IMR-90 (cell line): ENCODE measurements around the gene RAVER2. TPM values are rescaled to one million over a fixed set of nuclear protein-coding genes. Genes with fewer than 3 reads are reported as not detected.
A peak's percentile ranks its signal among the peaks of the same experiment; 100 is the strongest.

Source experiments
- ATAC-seq: fragments of 200-7000 bp; cut with Tn5 transposase; 2 replicates; pipeline ENCODE4 v1.9.1; 2020; ENCODE audit warnings: low read depth, mild to moderate bottlenecking, moderate library complexity
- BruUV-seq: library from RNA; stranded (reverse); fragments of 400-500 nt; replicated peaks from 2 replicates; lab custom pipeline; 2021; lab: Mats Ljungman, UMichigan
- CTCF ChIA-PET: fragments of 300-600 bp; formaldehyde crosslinking; extraction: SDS; loops from one replicate; lab custom pipeline; 2021; ENCODE audit warnings: antibody characterized with exemption; lab: Yijun Ruan, JAX
- POLR2A ChIA-PET: fragments of 300-600 bp; sonication (Branson Sonifier 250); formaldehyde crosslinking; loops from one replicate; lab custom pipeline; 2022; ENCODE audit warnings: antibody characterized with exemption; ENCODE audit not compliant: unreplicated experiment; lab: Charles Lee
- DNase-seq: peaks from one replicate; pipeline ENCODE4 v3.0.0; 2013
- H2AFZ ChIP-seq: replicated peaks from 2 replicates; pipeline ENCODE3; 2013; ENCODE audit warnings: low read length, mild to moderate bottlenecking; ENCODE audit not compliant: poor library complexity
- H2AK5ac ChIP-seq: 2 replicates; pipeline ENCODE4 v1.6.1; 2013; ENCODE audit warnings: low read depth, low read length, inconsistent platforms
- H2AK9ac ChIP-seq: replicated peaks from 2 replicates; pipeline ENCODE3; 2013; ENCODE audit warnings: mild to moderate bottlenecking, low read depth, low read length, moderate library complexity; ENCODE audit not compliant: poor library complexity
- H2BK120ac ChIP-seq: 2 replicates; pipeline ENCODE4 v1.6.1; 2013; ENCODE audit warnings: low read depth, low read length, inconsistent platforms
- H2BK15ac ChIP-seq: 3 replicates; pipeline ENCODE4 v1.6.1; 2013; ENCODE audit warnings: low read depth, low read length, inconsistent platforms
- H2BK20ac ChIP-seq: 2 replicates; pipeline ENCODE4 v1.6.1; 2013; ENCODE audit warnings: low read depth, mild to moderate bottlenecking, inconsistent platforms, low read length, moderate library complexity
- H2BK5ac ChIP-seq: 2 replicates; pipeline ENCODE4 v1.6.1; 2013; ENCODE audit warnings: mild to moderate bottlenecking, low read depth, low read length, inconsistent platforms; ENCODE audit not compliant: poor library complexity, severe bottlenecking
- H3K14ac ChIP-seq: replicated peaks from 2 replicates; pipeline ENCODE4 v1.6.1; 2013; ENCODE audit warnings: low read depth, low read length, inconsistent platforms
- H3K18ac ChIP-seq: 2 replicates; pipeline ENCODE4 v1.6.1; 2013; ENCODE audit warnings: low read depth, low read length, control low read depth
- H3K23ac ChIP-seq: 2 replicates; pipeline ENCODE4 v1.6.1; 2013; ENCODE audit warnings: low read depth, low read length, inconsistent platforms
- H3K27ac ChIP-seq: 2 replicates; pipeline ENCODE4 v1.5.1; 2013; ENCODE audit warnings: mild to moderate bottlenecking, control low read depth, low read length; ENCODE audit not compliant: insufficient read depth
- H3K27me3 ChIP-seq: 2 replicates; pipeline ENCODE4 v1.6.1; 2013; ENCODE audit warnings: low read length; ENCODE audit not compliant: control insufficient read depth, insufficient read depth
- H3K36me3 ChIP-seq: 2 replicates; pipeline ENCODE4 v1.6.1; 2013; ENCODE audit warnings: low read length, mixed read lengths; ENCODE audit not compliant: control insufficient read depth, insufficient read depth
- H3K4ac ChIP-seq: 2 replicates; pipeline ENCODE4 v1.6.1; 2013; ENCODE audit warnings: low read depth, low read length, inconsistent platforms
- H3K4me1 ChIP-seq: 2 replicates; pipeline ENCODE4 v1.6.1; 2013; ENCODE audit warnings: low read length, mixed read lengths; ENCODE audit not compliant: control insufficient read depth, insufficient read depth
- H3K4me2 ChIP-seq: 2 replicates; pipeline ENCODE4 v1.6.1; 2013; ENCODE audit warnings: low read depth, mild to moderate bottlenecking, control low read depth, low read length, moderate library complexity
- H3K4me3 ChIP-seq: 2 replicates; pipeline ENCODE4 v1.5.1; 2013; ENCODE audit warnings: low read depth, mild to moderate bottlenecking, control low read depth, low read length, moderate library complexity; ENCODE audit not compliant: insufficient read depth
- H3K56ac ChIP-seq: 2 replicates; pipeline ENCODE4 v1.6.1; 2013; ENCODE audit warnings: low read length, inconsistent platforms; ENCODE audit not compliant: insufficient read depth; ENCODE audit errors: extremely low read depth
- H3K79me1 ChIP-seq, 2 experiments: 2 replicates each; pipeline ENCODE4 v1.6.1; 2013; ENCODE audit warnings: low read length in 2 of 2, inconsistent platforms in 1 of 2, low read depth in 1 of 2
- H3K9ac ChIP-seq: 2 replicates; pipeline ENCODE4 v1.6.1; 2013; ENCODE audit warnings: low read depth, low read length, control low read depth
- H3K9me1 ChIP-seq: 2 replicates; pipeline ENCODE4 v1.6.1; 2013; ENCODE audit warnings: low read length, inconsistent platforms; ENCODE audit not compliant: insufficient read depth
- H3K9me3 ChIP-seq: 2 replicates; pipeline ENCODE4 v1.6.1; 2013; ENCODE audit warnings: low read length; ENCODE audit not compliant: control insufficient read depth, insufficient read depth
- H4K20me1 ChIP-seq: 2 replicates; pipeline ENCODE4 v1.6.1; 2013; ENCODE audit warnings: low read length, inconsistent platforms; ENCODE audit not compliant: insufficient read depth
- H4K5ac ChIP-seq: 2 replicates; pipeline ENCODE4 v1.6.1; 2013; ENCODE audit warnings: mild to moderate bottlenecking, low read depth, low read length, control low read depth
- H4K8ac ChIP-seq, 2 experiments: 2 replicates each; pipeline ENCODE4 v1.6.1; 2013; ENCODE audit warnings: low read depth in 2 of 2, low read length in 2 of 2, control low read depth in 1 of 2, inconsistent platforms in 1 of 2
- H4K91ac ChIP-seq: 2 replicates; pipeline ENCODE4 v1.6.1; 2013; ENCODE audit warnings: low read depth, low read length, inconsistent platforms; ENCODE audit not compliant: insufficient read depth
- BHLHE40 ChIP-seq: fragments of 150-350 bp; IDR thresholded peaks from 2 replicates; pipeline ENCODE4 v1.6.1; 2016; ENCODE audit warnings: mild to moderate bottlenecking, low read depth, low read length
- CEBPB ChIP-seq: IDR thresholded peaks from 2 replicates; pipeline ENCODE4 v1.6.1; 2012; ENCODE audit warnings: low read depth, low read length, improper control_type of control experiment
- CHD1 ChIP-seq: IDR thresholded peaks from 2 replicates; pipeline ENCODE4 v1.6.1; 2012; ENCODE audit warnings: low read depth, low read length, improper control_type of control experiment
- FOS ChIP-seq: fragments of 150-350 bp; IDR thresholded peaks from 2 replicates; pipeline ENCODE4 v1.6.1; 2016; ENCODE audit warnings: low read depth, low read length
- MAFK ChIP-seq: IDR thresholded peaks from 2 replicates; pipeline ENCODE4 v1.6.1; 2012; ENCODE audit warnings: low read depth, low read length, improper control_type of control experiment
- MAZ ChIP-seq: IDR thresholded peaks from 2 replicates; pipeline ENCODE4 v1.6.1; 2012; ENCODE audit warnings: low read depth, mild to moderate bottlenecking, low read length, improper control_type of control experiment, moderate library complexity, borderline replicate concordance
- MXI1 ChIP-seq: IDR thresholded peaks from 2 replicates; pipeline ENCODE4 v1.6.1; 2012; ENCODE audit warnings: low read depth, mild to moderate bottlenecking, low read length, moderate library complexity, borderline replicate concordance
- NFE2L2 ChIP-seq: fragments of 150-350 bp; IDR thresholded peaks from 2 replicates; pipeline ENCODE4 v1.6.1; 2016; ENCODE audit warnings: low read depth, mild to moderate bottlenecking, low read length
- POLR2A ChIP-seq: IDR thresholded peaks from 2 replicates; pipeline ENCODE4 v1.6.1; 2012; ENCODE audit warnings: mild to moderate bottlenecking, low read depth, low read length
- RAD21 ChIP-seq: IDR thresholded peaks from 2 replicates; pipeline ENCODE4 v1.6.1; 2012; ENCODE audit warnings: low read length, improper control_type of control experiment
- RCOR1 ChIP-seq: IDR thresholded peaks from 2 replicates; pipeline ENCODE4 v1.6.1; 2012; ENCODE audit warnings: mild to moderate bottlenecking, low read length, improper control_type of control experiment; ENCODE audit not compliant: insufficient replicate concordance
- RFX5 ChIP-seq: IDR thresholded peaks from 2 replicates; pipeline ENCODE4 v1.8.0; 2012; ENCODE audit warnings: low read depth, mild to moderate bottlenecking, low read length, moderate library complexity
- SMC3 ChIP-seq: fragments of 150-350 bp; IDR thresholded peaks from 2 replicates; pipeline ENCODE4 v1.6.1; 2016; ENCODE audit warnings: low read depth, mild to moderate bottlenecking, antibody characterized with exemption, low read length, moderate library complexity
- USF2 ChIP-seq: fragments of 150-350 bp; IDR thresholded peaks from 2 replicates; pipeline ENCODE4 v1.6.1; 2017; ENCODE audit warnings: mild to moderate bottlenecking, antibody characterized with exemption, low read length, low read depth
- WGBS, 2 experiments: methylation state at CpG; one replicate each; pipeline versions ENCODE4 v1.1.5 to v1.1.7; 2013; ENCODE audit warnings: missing lambda C conversion rate in 2 of 2; ENCODE audit not compliant: insufficient read length in 1 of 2; ENCODE audit errors: extremely low coverage in 2 of 2; 5-methylcytosine and 5-hydroxymethylcytosine counted together
- dilution Hi-C: fragments of 300-500 bp; cut with HindIII; formaldehyde crosslinking; loops from one replicate; pipeline ENCODE4 v1.14.3; 2018; ENCODE audit warnings: low sequenced_read_pairs; ENCODE audit not compliant: unreplicated experiment
- in situ Hi-C: fragments of 300-500 bp; cut with MboI; formaldehyde crosslinking; loops from 3 replicates; pipeline ENCODE4 v1.14.3; 2019; ENCODE audit warnings: low sequenced_read_pairs, inconsistent platforms, mixed read lengths
- intact Hi-C: fragments of 100-400 bp; cut with micrococcal nuclease; formaldehyde crosslinking; loops from 2 replicates; pipeline ENCODE4 v1.10.0; 2022
- polyA plus RNA-seq, 3 experiments: library from polyadenylated mRNA; depleted of rRNA; stranded (reverse); fragments of >200 nt; gene quantifications; 2 replicates each; pipeline ENCODE4 v1.2.3, GENCODE V29; 2012; ENCODE audit warnings: low replicate concordance in 1 of 3
- total RNA-seq: library from RNA; depleted of rRNA; stranded (reverse); fragments of >200 nt; gene quantifications from 2 replicates; pipeline ENCODE4 v1.2.3, GENCODE V29; 2012

Gene RAVER2
- total and polyA plus RNA-seq, 2 of the 4 experiments (the other 2 are of a cell fraction): 3.7 to 6.1 TPM

GRCh38 chr1:64745181-64745985 lies 508 bp downstream of the RAVER2 start (continued):
- no peak for TF ChIP-seq FOS
- no peak for TF ChIP-seq MXI1

- Histone ChIP-seq H2AFZ (peak overlapping the region; percentile 87), H3K9me1 (no peaks in the 10 kb centered on the region), H2AK5ac (no peak overlapping the region), H3K4me2 (peak overlapping the region; percentile 59), H3K18ac (no peak overlapping the region), H3K56ac (no peak overlapping the region), H3K4ac (no peak overlapping the region), H3K9me3 (no peaks in the 10 kb centered on the region), H3K9ac (peak overlapping the region; percentile 61; the same call in 1 of the 2 replicates), H3K4me3 (peak overlapping the region; percentile 68), H3K79me1 (no peaks in the 10 kb centered on the region; a peak in 1 of 4 replicates), H4K91ac (no peak overlapping the region), H3K27me3 (no peaks in the 10 kb centered on the region), H2BK5ac (no peak overlapping the region), H3K36me3 (no peaks in the 10 kb centered on the region), H4K20me1 (no peaks in the 10 kb centered on the region), H2BK15ac (no peak overlapping the region), H3K27ac (no peak overlapping the region), H3K14ac (no peak overlapping the region), H4K5ac (no peak overlapping the region), H2BK20ac (no peak overlapping the region), H2BK120ac (no peak overlapping the region), H3K23ac (no peak overlapping the region), H4K8ac (no peak overlapping the region), H3K4me1 (no peaks in the 10 kb centered on the region), H2AK9ac (no peak overlapping the region)
- no CpG with 5 or more reads among the region's 8 CpGs for WGBS, 2 experiments
- dilution Hi-C loops (no loop called here), intact Hi-C loops (loop anchor here (1.0 to 2.0 kb wide), 2 partner anchors 60 to 79 kb away; no protein-coding TSS in a partner anchor), in situ Hi-C loops (no loop called here)
- DNase-seq: peak; percentile 35
- no TSS peak for BruUV-seq
- CTCF ChIA-PET: interaction anchor here (1.3 kb wide), 1 partner anchor 17 kb away, joined by 3 read pairs; no protein-coding TSS in a partner anchor
- no peak; the same call in 1 of the 2 replicates for ATAC-seq
- POLR2A ChIA-PET: no interaction called here
- TF ChIP-seq MAFK (no peak), RFX5 (no peak), SMC3 (no peak), USF2 (no peak), POLR2A (no peak), FOS (no peak), RAD21 (no peak), NFE2L2 (no peak), BHLHE40 (no peak), MXI1 (no peak), CEBPB (no peak), MAZ (no peak), RCOR1 (no peak), CHD1 (no peak)
Measured at GRCh38 chr1:64745986-64746940, 1.4 kb downstream of the RAVER2 start.
